GM12878 (cell line): ENCODE measurements around the gene RPL13A. TPM values are rescaled to one million over a fixed set of nuclear protein-coding genes. Genes with fewer than 3 reads are reported as not detected.

Experiments
- ATAC-seq: fragments of 200-7000 bp; cut with Tn5 transposase; 3 replicates; pipeline ENCODE4 v1.9.1; 2020; ENCODE audit warnings: mild to moderate bottlenecking, moderate library complexity
- BruUV-seq: library from RNA; stranded (reverse); fragments of 400-500 nt; replicated peaks from 2 replicates; lab custom pipeline; 2021; lab: Mats Ljungman, UMichigan
- CTCF ChIA-PET: fragments of 300-600 bp; sonication (Branson Sonifier 250); formaldehyde crosslinking; extraction: SDS; loops from one replicate; lab custom pipeline; 2021; ENCODE audit warnings: inconsistent platforms; lab: Yijun Ruan, JAX
- POLR2A ChIA-PET: fragments of 350-600 bp; formaldehyde crosslinking; extraction: SDS; loops from one replicate; lab custom pipeline; 2021; ENCODE audit warnings: inconsistent platforms; lab: Charles Lee
- RAD21 ChIA-PET: fragments of 300-600 bp; sonication (Branson Sonifier 250); formaldehyde crosslinking; loops from one replicate; lab custom pipeline; 2023; ENCODE audit warnings: antibody characterized with exemption; ENCODE audit not compliant: unreplicated experiment; lab: Charles Lee
- SMC1A ChIA-PET: fragments of 300-600 bp; sonication (Branson Sonifier 250); formaldehyde crosslinking; loops from one replicate; lab custom pipeline; 2023; ENCODE audit not compliant: unreplicated experiment, uncharacterized antibody; lab: Charles Lee
- DNase-seq: peaks from one replicate; pipeline ENCODE4 v3.0.0-alpha.2; 2011; ENCODE audit warnings: low read depth, low spot score
- FAIRE-seq: peaks from 3 replicates; lab custom pipeline; 2011; peaks lifted over from hg19 to GRCh38; lab: Jason Lieb, UNC
- H2AFZ ChIP-seq: 2 replicates; pipeline ENCODE4 v1.6.0; 2011; ENCODE audit warnings: low read depth, low read length, control low read depth; ENCODE audit not compliant: control insufficient read depth
- H3K27ac ChIP-seq: 2 replicates; pipeline ENCODE4 v1.5.1; 2011; ENCODE audit warnings: control low read depth; ENCODE audit not compliant: control insufficient read depth, insufficient read depth
- H3K27me3 ChIP-seq, 2 experiments: replicated peaks in 1 of 2; 2 replicates each; pipeline versions ENCODE4 v1.6.0 to v1.6.1; 2011; ENCODE audit warnings: low read length in 1 of 2; ENCODE audit not compliant: control insufficient read depth in 2 of 2, insufficient read depth in 2 of 2
- H3K36me3 ChIP-seq, 2 experiments: 2 replicates each; pipeline ENCODE4 v1.5.1; 2011; ENCODE audit warnings: low read length in 1 of 2; ENCODE audit not compliant: control insufficient read depth in 2 of 2, insufficient read depth in 2 of 2
- H3K4me1 ChIP-seq: 2 replicates; pipeline ENCODE4 v1.6.1; 2011; ENCODE audit warnings: mild to moderate bottlenecking, low read length, moderate library complexity, mixed read lengths; ENCODE audit not compliant: control insufficient read depth, insufficient read depth
- H3K4me2 ChIP-seq: 2 replicates; pipeline ENCODE4 v1.6.0; 2011; ENCODE audit warnings: control low read depth; ENCODE audit not compliant: control insufficient read depth, insufficient read depth
- H3K4me3 ChIP-seq: fragments of 200-600 bp; sonication (generic); 2 replicates; pipeline ENCODE4 v1.5.1; 2016
- H3K79me2 ChIP-seq: 2 replicates; pipeline ENCODE4 v1.6.0; 2011; ENCODE audit warnings: low read length; ENCODE audit not compliant: control insufficient read depth, insufficient read depth
- H3K9ac ChIP-seq: 2 replicates; pipeline ENCODE4 v1.8.0; 2011; ENCODE audit warnings: low read length, control low read depth, mixed read lengths; ENCODE audit not compliant: control insufficient read depth, insufficient read depth
- H3K9me3 ChIP-seq: replicated peaks from 3 replicates; pipeline ENCODE4 v1.5.1; 2011; ENCODE audit warnings: mild to moderate bottlenecking, low read length; ENCODE audit not compliant: control insufficient read depth, insufficient read depth
- H4K20me1 ChIP-seq: 2 replicates; pipeline ENCODE4 v1.6.0; 2011; ENCODE audit not compliant: control insufficient read depth, insufficient read depth
- WRNIP1 ChIP-seq: IDR thresholded peaks from 2 replicates; pipeline ENCODE4 v1.6.1; 2011; ENCODE audit warnings: low read depth, low read length, improper control_type of control experiment, borderline replicate concordance
- ZBTB40 ChIP-seq: fragments of 450-650 bp; IDR thresholded peaks from 2 replicates; pipeline ENCODE4 v1.6.1; 2016; ENCODE audit warnings: mild to moderate bottlenecking, moderate library complexity, borderline replicate concordance
- WGBS: methylation state at CpG from one replicate; pipeline ENCODE4 v1.1.6; 2016; ENCODE audit warnings: low lambda C conversion rate; ENCODE audit not compliant: insufficient replicate concordance, insufficient coverage; ENCODE audit errors: missing lambda C conversion rate; 5-methylcytosine and 5-hydroxymethylcytosine counted together
- in situ Hi-C: fragments of 300-500 bp; cut with MboI; formaldehyde crosslinking; loops from 9 replicates; pipeline ENCODE4 v1.14.3; 2018; ENCODE audit warnings: mixed read lengths
- intact Hi-C: fragments of 100-400 bp; cut with micrococcal nuclease; formaldehyde crosslinking; loops from one replicate; pipeline ENCODE4 v1.14.2; 2022; ENCODE audit not compliant: unreplicated experiment
- polyA plus RNA-seq, 11 experiments: library from polyadenylated mRNA; depleted of rRNA in 4 of 11; unstranded in 6 of 11; stranded (reverse) in 5 of 11; fragments of >200 nt; fragmentation: Nextera tagmentation in 4 of 11; fragmentation: Illumina TruSeq in 1 of 11; extraction: Ambion mirVana in 4 of 11; extraction: Trizol in 1 of 11; gene quantifications; 1 replicate in 1 of 11; 2 replicates in 10 of 11; pipeline versions ENCODE4 v1.2.1 to v1.2.3, GENCODE V29; 2011 to 2016; ENCODE audit warnings: inconsistent platforms in 2 of 11, missing spikeins in 2 of 11, low read depth in 1 of 11
- total RNA-seq, 4 experiments: library from RNA; depleted of rRNA in 3 of 4; stranded (reverse); fragments of >200 nt in 3 of 4; fragmentation: Illumina TruSeq in 1 of 4; extraction: Trizol in 1 of 4; gene quantifications; 2 replicates each; pipeline versions ENCODE4 v1.2.1 to v1.2.3, GENCODE V29; 2013 to 2021

Gene RPL13A
- total and polyA plus RNA-seq, 10 of the 15 experiments (the other 5 are each of a cell fraction or from before 2014, with no cell fraction given), result 1,426 to 8,961 (median 4,266) TPM

DNA sequence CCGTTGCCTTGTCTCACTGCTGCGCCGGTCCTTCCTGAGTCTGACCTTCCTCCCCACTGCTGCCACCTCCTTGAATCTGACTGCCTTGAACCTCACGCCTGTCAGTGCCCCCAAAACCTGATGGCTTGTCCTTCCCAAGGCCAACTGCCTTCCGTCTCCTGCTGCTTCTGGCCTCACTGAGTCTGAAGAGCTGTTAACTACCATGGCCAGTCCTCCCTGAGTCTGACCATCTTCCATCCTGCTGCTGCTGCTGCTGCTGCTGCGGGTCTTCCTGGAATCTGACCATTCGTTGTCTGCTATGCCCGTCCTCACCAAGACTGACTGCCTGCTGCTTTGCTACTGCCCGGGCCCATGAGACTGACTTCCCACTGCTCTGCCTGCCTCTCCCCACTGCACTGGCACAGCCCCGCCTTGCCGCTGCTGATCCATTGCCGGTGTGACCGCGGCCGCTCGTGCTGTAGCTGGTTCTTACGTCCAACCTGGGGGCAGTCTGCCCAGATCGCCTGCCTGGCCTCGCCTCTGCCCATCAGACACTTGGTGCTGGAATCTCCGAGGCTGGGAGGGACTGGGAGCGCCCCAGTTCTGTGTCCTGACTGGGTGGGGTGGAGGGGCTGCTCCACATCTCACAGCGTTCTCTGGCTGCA lies 37.5 kb downstream of the RPL13A start:
- Histone ChIP-seq H2AFZ (no peak overlapping the region), H4K20me1 (no peaks in the 10 kb centered on the region), H3K27ac (no peak overlapping the region), H3K36me3 (no peaks in the 10 kb centered on the region), H3K79me2 (no peaks in the 10 kb centered on the region), H3K4me2 (no peak overlapping the region), H3K27me3 (no peaks in the 10 kb centered on the region), H3K9me3 (no peaks in the 10 kb centered on the region), H3K9ac (no peak overlapping the region), H3K4me3 (no peak overlapping the region), H3K4me1 (no peaks in the 10 kb centered on the region)
- RAD21 ChIA-PET, result no interaction called here
- POLR2A ChIA-PET, result no interaction called here
- WGBS, result 57% methylated on average over 22 of the region's 22 CpGs
- DNase-seq (no peak), FAIRE-seq (no peak), ATAC-seq (no peak)
- TF ChIP-seq WRNIP1 (no peak), ZBTB40 (no peak)
- CTCF ChIA-PET, result interaction anchor here (0.6 kb wide), 1 partner anchor 55 kb away, joined by 3 read pairs; no protein-coding TSS in a partner anchor
- intact Hi-C loops (no loop called here), in situ Hi-C loops (no loop called here)
- SMC1A ChIA-PET, result no interaction called here
- BruUV-seq, result no TSS peak
